WTC11 (cell line): ENCODE measurements around the gene PLAGL1. TPM values are rescaled to one million over a fixed set of nuclear protein-coding genes. Genes with fewer than 3 reads are reported as not detected.
"Not testable (repeated sequence)": the region's sequence is repeated elsewhere in the genome, so short reads cannot be mapped to it uniquely, and the experiment has no call there.

ENCODE experiments used
- ATAC-seq: fragments of 200-7000 bp; cut with Tn5 transposase; 2 replicates; pipeline ENCODE4 v1.10.0; 2021; ENCODE audit warnings: mild to moderate bottlenecking, moderate library complexity
- CTCF ChIA-PET: fragments of 300-600 bp; sonication (Branson Sonifier 250); formaldehyde crosslinking; loops from one replicate; lab custom pipeline; 2021; ENCODE audit warnings: antibody characterized with exemption; lab: Charles Lee
- POLR2A ChIA-PET: fragments of 350-600 bp; sonication (Branson Sonifier 250); formaldehyde crosslinking; loops from one replicate; lab custom pipeline; 2021; ENCODE audit warnings: antibody characterized with exemption; lab: Charles Lee
- DNase-seq: peaks from one replicate; pipeline ENCODE4 v3.0.0; 2021; ENCODE audit warnings: low spot score
- H3K27ac Mint-ChIP-seq: 2 replicates; pipeline ENCODE4 v1.8.0; 2021; ENCODE audit warnings: mixed read lengths
- H3K27me3 Mint-ChIP-seq: 2 replicates; pipeline ENCODE4 v1.8.0; 2021; ENCODE audit warnings: low read depth, mild to moderate bottlenecking, moderate library complexity, mixed read lengths
- H3K36me3 Mint-ChIP-seq: 2 replicates; pipeline ENCODE4 v1.8.0; 2021; ENCODE audit warnings: mixed read lengths
- H3K4me1 Mint-ChIP-seq: 2 replicates; pipeline ENCODE4 v1.8.0; 2022; ENCODE audit warnings: mixed read lengths
- H3K4me3 Mint-ChIP-seq: 2 replicates; pipeline ENCODE4 v1.8.0; 2021; ENCODE audit warnings: mild to moderate bottlenecking, moderate library complexity, mixed read lengths
- H3K9me3 Mint-ChIP-seq: 2 replicates; pipeline ENCODE4 v1.8.0; 2021; ENCODE audit warnings: mixed read lengths
- AR ChIP-seq: fragments of 250-450 bp; sonication (Bioruptor Pico); IDR thresholded peaks from 2 replicates; pipeline ENCODE4 v1.9.0; 2021; ENCODE audit warnings: mild to moderate bottlenecking
- CTCF ChIP-seq: fragments of 200-600 bp; IDR thresholded peaks from 2 replicates; pipeline ENCODE4 v1.8.0; 2022; ENCODE audit warnings: antibody characterized with exemption
- ERG ChIP-seq: fragments of 250-450 bp; sonication (Bioruptor Pico); IDR thresholded peaks from 2 replicates; pipeline ENCODE4 v1.8.0; 2021; ENCODE audit warnings: mild to moderate bottlenecking
- GTF2I ChIP-seq: fragments of 250-450 bp; sonication (Bioruptor Pico); conservative IDR thresholded peaks from 2 replicates; pipeline ENCODE4 v1.4.0; 2021; ENCODE audit warnings: mild to moderate bottlenecking
- IRF1 ChIP-seq: sonication (generic); formaldehyde crosslinking; IDR thresholded peaks from 2 replicates; pipeline ENCODE4 v1.8.0; 2023; ENCODE audit warnings: missing genetic modification reagents
- JAZF1 ChIP-seq: fragments of 250-450 bp; sonication (Bioruptor Pico); IDR thresholded peaks from 2 replicates; pipeline ENCODE4 v1.9.0; 2021; ENCODE audit warnings: moderate library complexity, mild to moderate bottlenecking, inconsistent platforms
- MLX ChIP-seq: sonication (generic); formaldehyde crosslinking; IDR thresholded peaks from 2 replicates; pipeline ENCODE4 v1.8.1; 2023; ENCODE audit warnings: mild to moderate bottlenecking, missing genetic modification reagents, moderate library complexity
- NR2C2 ChIP-seq: sonication (generic); formaldehyde crosslinking; IDR thresholded peaks from 2 replicates; pipeline ENCODE4 v1.8.0; 2022; ENCODE audit warnings: mild to moderate bottlenecking, missing genetic modification reagents
- TCF7 ChIP-seq: sonication (generic); formaldehyde crosslinking; IDR thresholded peaks from 2 replicates; pipeline ENCODE4 v1.8.0; 2022; ENCODE audit warnings: mild to moderate bottlenecking, low read depth, missing genetic modification reagents, moderate library complexity
- TEAD1 ChIP-seq: sonication (generic); formaldehyde crosslinking; IDR thresholded peaks from 2 replicates; pipeline ENCODE4 v1.8.0; 2022; ENCODE audit warnings: mild to moderate bottlenecking, missing genetic modification reagents
- ZNF281 ChIP-seq: sonication (generic); formaldehyde crosslinking; IDR thresholded peaks from 2 replicates; pipeline ENCODE4 v1.8.0; 2023; ENCODE audit warnings: mild to moderate bottlenecking, missing genetic modification reagents
- ZNF317 ChIP-seq: sonication (generic); formaldehyde crosslinking; IDR thresholded peaks from 2 replicates; pipeline ENCODE4 v1.8.1; 2023; ENCODE audit warnings: low read depth, mild to moderate bottlenecking, moderate library complexity, missing genetic modification reagents, borderline replicate concordance
- total RNA-seq: library from RNA; stranded (reverse); gene quantifications from 3 replicates; pipeline ENCODE4 v1.2.3, GENCODE V29; 2021

PLAGL1 gene
- total RNA-seq, 1 experiment from 2014 or later, result 1.6 TPM

- Mint-ChIP-seq H3K27me3 (peaks cover 12% of the 10 kb centered on the region), H3K4me1 (no peaks in the 10 kb centered on the region), H3K4me3 (no peak overlapping the region)
Measured at GRCh38 chr6:144017166-144018094, 9.4 kb upstream of the PLAGL1 start.

GRCh38 chr6:144013486-144013909 is 5.4 kb upstream of the PLAGL1 start:
- ATAC-seq (peak; percentile 63), DNase-seq (peak; percentile 79)
- H3K9me3 Mint-ChIP-seq, result peaks cover 19% of the 10 kb centered on the region
- H3K4me1 Mint-ChIP-seq, result no peaks in the 10 kb centered on the region
- peak; percentile 81 for TF ChIP-seq CTCF
- TF ChIP-seq GTF2I (CRISPR knock-in tag), result peak; percentile 93
- TF ChIP-seq ERG (CRISPR knock-in tag), result 0 out of 2 replicates have a peak, but pooled peaks have one; percentile 73
- TF ChIP-seq NR2C2 (CRISPR knock-in tag), result no peak
- no peak overlapping the region for H3K27ac Mint-ChIP-seq
- H3K4me3 Mint-ChIP-seq, result no peak overlapping the region
- ChIA-PET CTCF (interaction anchor here (0.6 to 3.6 kb wide), 14 partner anchors 20 to 440 kb away, joined by 3 to 57 read pairs (median 4); partner anchors contain the start of gene LTV1), POLR2A (no interaction called here)
- H3K27me3 Mint-ChIP-seq, result peaks cover 50% of the 10 kb centered on the region
- H3K36me3 Mint-ChIP-seq, result peaks cover 7% of the 10 kb centered on the region

More at GRCh38 chr6:144017166-144018094, 9.4 kb upstream of the PLAGL1 start:
- TF ChIP-seq MLX (CRISPR knock-in tag) (no peak), TEAD1 (CRISPR knock-in tag) (no peak), IRF1 (CRISPR knock-in tag) (no peak)
- no peak overlapping the region for H3K27ac Mint-ChIP-seq
- no peak for ATAC-seq
- ChIA-PET POLR2A (no interaction called here), CTCF (no interaction called here)
- DNase-seq, result no peak
- H3K36me3 Mint-ChIP-seq, result peaks cover 4% of the 10 kb centered on the region
- H3K9me3 Mint-ChIP-seq, result peaks cover 8% of the 10 kb centered on the region

- no peak for ATAC-seq
- peaks cover 7% of the 10 kb centered on the region for H3K36me3 Mint-ChIP-seq
- 0 out of 2 replicates have a peak, but pooled peaks cover under 1% of the 10 kb centered on the region for H3K4me1 Mint-ChIP-seq
- no peak for TF ChIP-seq ZNF317 (CRISPR knock-in tag)
- H3K27ac Mint-ChIP-seq, result no peak overlapping the region
- H3K9me3 Mint-ChIP-seq, result peaks cover 19% of the 10 kb centered on the region
- H3K4me3 Mint-ChIP-seq, result no peak overlapping the region
- POLR2A ChIA-PET, result no interaction called here
- CTCF ChIA-PET, result interaction anchor here (0.6 to 3.6 kb wide), 10 partner anchors 39 to 449 kb away, joined by 3 to 57 read pairs (median 5); no protein-coding TSS in a partner anchor
- no peak for DNase-seq
- peaks cover 52% of the 10 kb centered on the region for H3K27me3 Mint-ChIP-seq
Measured at GRCh38 chr6:144012534-144012933, 4.5 kb upstream of the PLAGL1 start.

- H3K4me1 Mint-ChIP-seq, POLR2A ChIA-PET, H3K36me3 Mint-ChIP-seq, H3K27ac Mint-ChIP-seq, H3K4me3 Mint-ChIP-seq, CTCF ChIA-PET, ATAC-seq, DNase-seq: not testable (repeated sequence)
- peaks cover 17% of the 10 kb centered on the region for H3K9me3 Mint-ChIP-seq
- peaks cover 75% of the 10 kb centered on the region for H3K27me3 Mint-ChIP-seq
Measured at GRCh38 chr6:144009628-144010027, 1.6 kb upstream of the PLAGL1 start.

- Mint-ChIP-seq H3K27me3 (peaks cover 82% of the 10 kb centered on the region), H3K27ac (no peak overlapping the region), H3K9me3 (peaks cover 18% of the 10 kb centered on the region), H3K36me3 (peaks cover 7% of the 10 kb centered on the region), H3K4me1 (peaks cover 5% of the 10 kb centered on the region; the same call in 1 of the 2 replicates), H3K4me3 (peak overlapping the region; percentile 58)
- POLR2A ChIA-PET, result no interaction called here
- ATAC-seq, result no peak
- DNase-seq, result no peak
- CTCF ChIA-PET, result interaction anchor here (0.6 to 2.7 kb wide), 4 partner anchors 67 to 172 kb away, joined by 3 to 20 read pairs (median 7); no protein-coding TSS in a partner anchor
- no peak for TF ChIP-seq JAZF1 (CRISPR knock-in tag)
- no peak for TF ChIP-seq ZNF281 (CRISPR knock-in tag)
- TF ChIP-seq AR (CRISPR knock-in tag), result no peak
- no peak for TF ChIP-seq TCF7 (CRISPR knock-in tag)
Measured at GRCh38 chr6:144008846-144009245, 787 bp upstream of the PLAGL1 start.
